Stimulated activated CD8-positive, alpha-beta memory T cell treated with anti-CD3 and anti-CD28 coated beads, Interleukin-4, amount 100 ng/mL, for 48 hours (primary cell): ENCODE measurements around the gene CREB3L1.

Experiments used
- DNase-seq: peaks from one replicate; pipeline ENCODE4 v3.0.0-alpha.2; 2020

CREB3L1 gene

GRCh38 chr11:46275964-46276641 is 1.4 kb upstream of the CREB3L1 start:
- DNase-seq = no peak

- DNase-seq = no peak
Measured at GRCh38 chr11:46277313-46277621, 195 bp upstream of the CREB3L1 start.

GRCh38 chr11:46278387-46279125 is 1.1 kb downstream of the CREB3L1 start:
- DNase-seq = peak; percentile 73

GRCh38 chr11:46279126-46280099 is 2.0 kb downstream of the CREB3L1 start:
- DNase-seq = no peak

GRCh38 chr11:46280706-46281105 is 3.2 kb downstream of the CREB3L1 start:
- DNase-seq = no peak

GRCh38 chr11:46281371-46281831 is 3.9 kb downstream of the CREB3L1 start:
- no peak for DNase-seq

- no peak for DNase-seq
Measured at GRCh38 chr11:46285173-46285572, 7.7 kb downstream of the CREB3L1 start.

- no peak for DNase-seq
Measured at GRCh38 chr11:46285594-46286033, 8.2 kb downstream of the CREB3L1 start.

- no peak for DNase-seq
Measured at GRCh38 chr11:46286789-46287188, 9.3 kb downstream of the CREB3L1 start.

- no peak for DNase-seq
Measured at GRCh38 chr11:46288451-46288850, 11.0 kb downstream of the CREB3L1 start.

- DNase-seq = no peak
Measured at GRCh38 chr11:46290011-46290410, 12.5 kb downstream of the CREB3L1 start.

- no peak for DNase-seq
Measured at GRCh38 chr11:46290598-46291309, 13.3 kb downstream of the CREB3L1 start.

GRCh38 chr11:46291441-46292150 is 14.1 kb downstream of the CREB3L1 start:
- no peak for DNase-seq

- DNase-seq = no peak
Measured at GRCh38 chr11:46293066-46293465, 15.6 kb downstream of the CREB3L1 start.

GRCh38 chr11:46293641-46294103 is 16.2 kb downstream of the CREB3L1 start:
- DNase-seq = no peak

GRCh38 chr11:46294365-46295309 is 17.2 kb downstream of the CREB3L1 start:
- DNase-seq = no peak

GRCh38 chr11:46295312-46296058 is 18.0 kb downstream of the CREB3L1 start:
- DNase-seq = peak; percentile 82

GRCh38 chr11:46296059-46296527 is 18.6 kb downstream of the CREB3L1 start:
- DNase-seq = no peak
